K562 (cell line): ENCODE measurements around the gene CDKN2C.

ENCODE experiments used
- ARID2 ChIP-seq: fragments of 450-650 bp; IDR thresholded peaks from 2 replicates; pipeline ENCODE4 v1.6.1; 2017; ENCODE audit warnings: antibody characterized with exemption, mild to moderate bottlenecking
- BACH1 ChIP-seq: fragments of 200-800 bp; sonication (Bioruptor generic); IDR thresholded peaks from 2 replicates; pipeline ENCODE4 v1.6.1; 2016; ENCODE audit warnings: missing genetic modification characterization, missing compliant biosample characterization
- CHD2 ChIP-seq: IDR thresholded peaks from 2 replicates; pipeline ENCODE4 v1.6.1; 2011; ENCODE audit warnings: low read depth, low read length
- MYNN ChIP-seq, 2 experiments: sonication (generic); formaldehyde crosslinking in 1 of 2; IDR thresholded peaks; 2 replicates each; pipeline versions ENCODE4 v1.5.0 to v1.6.1; 2016 to 2020; ENCODE audit warnings: antibody characterized with exemption in 1 of 2, missing genetic modification reagents in 1 of 2
- POLR2AphosphoS5 ChIP-seq: IDR thresholded peaks from 2 replicates; pipeline ENCODE4 v1.6.1; 2011; ENCODE audit warnings: mild to moderate bottlenecking, low read depth, low read length, moderate library complexity; ENCODE audit not compliant: control insufficient read depth, insufficient read depth
- PRMT5 ChIP-seq: sonication (generic); formaldehyde crosslinking; IDR thresholded peaks from 2 replicates; pipeline ENCODE4 v1.5.0; 2020; ENCODE audit warnings: missing genetic modification reagents
- RAD21 ChIP-seq, 2 experiments: fragments of 250-450 bp in 1 of 2; fragments of 450-650 bp in 1 of 2; sonication (Bioruptor Pico) in 1 of 2; formaldehyde crosslinking in 1 of 2; IDR thresholded peaks in 1 of 2; conservative IDR thresholded peaks in 1 of 2; 2 replicates each; pipeline versions ENCODE4 v1.4.0 to v1.8.0; 2020 to 2022; ENCODE audit warnings: mild to moderate bottlenecking in 2 of 2, moderate library complexity in 1 of 2
- SIN3A ChIP-seq, 2 experiments: fragments of 150-350 bp in 1 of 2; IDR thresholded peaks; 2 replicates each; pipeline ENCODE4 v1.6.1; 2011 to 2016; ENCODE audit warnings: borderline replicate concordance in 2 of 2, low read depth in 2 of 2, low read length in 2 of 2, mild to moderate bottlenecking in 2 of 2, moderate library complexity in 2 of 2; ENCODE audit not compliant: control insufficient read depth in 1 of 2
- SP1 ChIP-seq: sonication (generic); formaldehyde crosslinking; IDR thresholded peaks from 2 replicates; pipeline ENCODE4 v1.8.1; 2022; ENCODE audit warnings: mild to moderate bottlenecking, missing genetic modification reagents
- SREBF1 ChIP-seq: fragments of 150-350 bp; IDR thresholded peaks from 2 replicates; pipeline ENCODE4 v1.6.1; 2014; ENCODE audit warnings: antibody characterized with exemption, low read depth, low read length, borderline replicate concordance
- YY1 ChIP-seq, 3 experiments: IDR thresholded peaks; 2 replicates each; pipeline ENCODE4 v1.6.1; 2011; ENCODE audit warnings: low read length in 2 of 3, mild to moderate bottlenecking in 2 of 3, moderate library complexity in 2 of 3, borderline replicate concordance in 1 of 3, control low read depth in 1 of 3, low read depth in 1 of 3; ENCODE audit not compliant: insufficient read depth in 3 of 3, insufficient replicate concordance in 2 of 3, control insufficient read depth in 1 of 3, insufficient read length in 1 of 3; ENCODE audit errors: extremely low read depth in 1 of 3
- ZBTB49 ChIP-seq: sonication (generic); formaldehyde crosslinking; IDR thresholded peaks from 2 replicates; pipeline ENCODE4 v1.8.0; 2022; ENCODE audit warnings: missing genetic modification reagents, mild to moderate bottlenecking, borderline replicate concordance
- ZNF707 ChIP-seq: fragments of 250-450 bp; sonication (Bioruptor Pico); conservative IDR thresholded peaks from 2 replicates; pipeline ENCODE4 v1.8.0; 2022; ENCODE audit warnings: inconsistent platforms, mild to moderate bottlenecking, moderate library complexity

DNA sequence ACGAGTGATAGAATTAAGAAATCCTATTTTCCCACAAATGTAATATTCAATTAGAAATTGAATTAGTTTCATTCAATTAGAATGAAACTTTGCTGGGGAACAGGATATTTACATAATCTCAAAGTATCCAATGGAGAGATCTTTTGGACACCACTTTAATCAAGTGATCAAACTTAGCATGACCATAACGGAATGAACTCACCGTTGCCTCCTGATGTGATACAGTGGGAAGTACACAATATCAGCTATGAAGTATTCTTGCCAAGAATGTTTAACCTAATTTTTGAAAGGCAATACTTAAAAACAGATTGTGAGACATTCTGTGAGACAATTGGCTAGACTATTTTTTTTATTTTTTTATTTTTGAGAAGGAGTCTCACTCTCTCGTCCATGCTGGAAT is 16.6 kb downstream of the CDKN2C start:
- no peak for TF ChIP-seq BACH1
- TF ChIP-seq SREBF1, result no peak
- TF ChIP-seq SP1, result no peak
- no peak for TF ChIP-seq POLR2AphosphoS5
- TF ChIP-seq ZNF707 (CRISPR knock-in tag), result no peak
- TF ChIP-seq PRMT5 (CRISPR knock-in tag), result no peak
- TF ChIP-seq RAD21 (CRISPR knock-in tag; conservative IDR thresholded peaks at IDR 0.05 in 1 of 2, IDR thresholded peaks at IDR 0.05 in 1 of 2), result no peak
- TF ChIP-seq SIN3A (IDR thresholded peaks at IDR 0.05; ENCODE audit: borderline replicate concordance in 2 of 2, control insufficient read depth in 1 of 2, low read depth in 2 of 2, low read length in 2 of 2), result no peak
- no peak for TF ChIP-seq YY1 (IDR thresholded peaks at IDR 0.05; ENCODE audit: borderline replicate concordance in 1 of 3, control insufficient read depth in 1 of 3, extremely low read depth in 1 of 3, insufficient read depth in 3 of 3, insufficient read length in 1 of 3, insufficient replicate concordance in 2 of 3, low read depth in 1 of 3, low read length in 2 of 3)
- no peak for TF ChIP-seq ZBTB49 (CRISPR knock-in tag)
- TF ChIP-seq MYNN (IDR thresholded peaks at IDR 0.05), result no peak
- TF ChIP-seq MYNN (CRISPR knock-in tag; IDR thresholded peaks at IDR 0.05), result no peak
- no peak for TF ChIP-seq CHD2
- TF ChIP-seq ARID2, result no peak
